Limb (tissue), 2 donors: ENCODE data around the gene GAMT.

Experiments used
- DNase-seq, 2 donors: peaks; one replicate each; pipeline ENCODE4 v3.0.0-alpha.2; 2016; ENCODE audit errors: extremely low spot score in 2 of 2

The GAMT gene

GRCh38 chr19:1401889-1402217 is 511 bp upstream of the GAMT start:
- no peak for DNase-seq

GRCh38 chr19:1400281-1401137 is 833 bp downstream of the GAMT start:
- DNase-seq = peak in 1 of 2 donors; percentile 25

GRCh38 chr19:1399745-1400144 is 1.6 kb downstream of the GAMT start:
- no peak for DNase-seq

GRCh38 chr19:1399079-1399478 is 2.3 kb downstream of the GAMT start:
- no peak for DNase-seq

- DNase-seq = no peak
Measured at GRCh38 chr19:1397838-1398237, 3.5 kb downstream of the GAMT start.

- DNase-seq = no peak
Measured at GRCh38 chr19:1396768-1397679, 4.3 kb downstream of the GAMT start.

- DNase-seq = no peak
Measured at GRCh38 chr19:1396019-1396767, 5.1 kb downstream of the GAMT start.

GRCh38 chr19:1395194-1396018 is 5.9 kb downstream of the GAMT start:
- no peak for DNase-seq

GRCh38 chr19:1394252-1395193 is 6.8 kb downstream of the GAMT start:
- DNase-seq = no peak

- no peak for DNase-seq
Measured at GRCh38 chr19:1393841-1394240, 7.5 kb downstream of the GAMT start.

- no peak for DNase-seq
Measured at GRCh38 chr19:1392939-1393530, 8.3 kb downstream of the GAMT start.

- no peak for DNase-seq
Measured at GRCh38 chr19:1392407-1392806, 8.9 kb downstream of the GAMT start.

GRCh38 chr19:1390890-1391423 is 10.4 kb downstream of the GAMT start:
- no peak for DNase-seq

- DNase-seq = no peak
Measured at GRCh38 chr19:1389033-1389940, 12.1 kb downstream of the GAMT start.

GRCh38 chr19:1388637-1389026 is 12.7 kb downstream of the GAMT start:
- DNase-seq = no peak

- DNase-seq = no peak
Measured at GRCh38 chr19:1387684-1388636, 13.4 kb downstream of the GAMT start.
